GM12874 (cell line): Measurements from ENCODE around the gene GABRR3.

ENCODE experiments used
- TF ChIP-seq, protein P1 (sequence below): IDR thresholded peaks from 2 replicates; pipeline ENCODE4 v1.5.1; 2011; ENCODE audit warnings: low read depth, mild to moderate bottlenecking, control low read depth, low read length, moderate library complexity; ENCODE audit not compliant: insufficient read depth

The GABRR3 gene

GRCh38 chr3:98049271-98049670 is 14.2 kb upstream of the GABRR3 start:
- TF ChIP-seq, protein P1, sequence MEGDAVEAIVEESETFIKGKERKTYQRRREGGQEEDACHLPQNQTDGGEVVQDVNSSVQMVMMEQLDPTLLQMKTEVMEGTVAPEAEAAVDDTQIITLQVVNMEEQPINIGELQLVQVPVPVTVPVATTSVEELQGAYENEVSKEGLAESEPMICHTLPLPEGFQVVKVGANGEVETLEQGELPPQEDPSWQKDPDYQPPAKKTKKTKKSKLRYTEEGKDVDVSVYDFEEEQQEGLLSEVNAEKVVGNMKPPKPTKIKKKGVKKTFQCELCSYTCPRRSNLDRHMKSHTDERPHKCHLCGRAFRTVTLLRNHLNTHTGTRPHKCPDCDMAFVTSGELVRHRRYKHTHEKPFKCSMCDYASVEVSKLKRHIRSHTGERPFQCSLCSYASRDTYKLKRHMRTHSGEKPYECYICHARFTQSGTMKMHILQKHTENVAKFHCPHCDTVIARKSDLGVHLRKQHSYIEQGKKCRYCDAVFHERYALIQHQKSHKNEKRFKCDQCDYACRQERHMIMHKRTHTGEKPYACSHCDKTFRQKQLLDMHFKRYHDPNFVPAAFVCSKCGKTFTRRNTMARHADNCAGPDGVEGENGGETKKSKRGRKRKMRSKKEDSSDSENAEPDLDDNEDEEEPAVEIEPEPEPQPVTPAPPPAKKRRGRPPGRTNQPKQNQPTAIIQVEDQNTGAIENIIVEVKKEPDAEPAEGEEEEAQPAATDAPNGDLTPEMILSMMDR = no peak

- TF ChIP-seq, protein P1 = no peak
Observed at GRCh38 chr3:98048586-98048985, 13.5 kb upstream of the GABRR3 start.

DNA sequence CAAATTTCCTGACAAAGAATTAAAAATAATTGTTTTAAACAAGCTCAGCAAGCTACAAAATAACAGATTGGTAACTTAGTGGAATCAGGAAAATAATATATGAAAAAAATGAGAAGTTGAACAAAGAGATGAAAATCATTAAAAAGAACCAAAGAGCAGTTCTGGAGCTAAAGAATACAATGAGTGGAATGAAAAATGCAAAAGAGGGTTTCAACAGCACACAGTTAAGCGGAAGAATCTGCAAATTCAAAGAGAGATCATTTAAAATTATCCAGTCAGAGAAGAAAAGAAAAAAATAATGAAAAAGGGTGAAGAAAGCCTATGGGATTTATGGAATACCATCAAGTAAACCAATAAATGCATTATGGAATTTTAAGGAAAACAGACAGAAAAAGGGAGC is 6.2 kb upstream of the GABRR3 start:
- TF ChIP-seq, protein P1 = no peak

GRCh38 chr3:98039322-98040024 is 4.4 kb upstream of the GABRR3 start:
- TF ChIP-seq, protein P1 = peak; percentile 80

- TF ChIP-seq, protein P1 = no peak
Observed at GRCh38 chr3:98038876-98039275, 3.8 kb upstream of the GABRR3 start.

DNA sequence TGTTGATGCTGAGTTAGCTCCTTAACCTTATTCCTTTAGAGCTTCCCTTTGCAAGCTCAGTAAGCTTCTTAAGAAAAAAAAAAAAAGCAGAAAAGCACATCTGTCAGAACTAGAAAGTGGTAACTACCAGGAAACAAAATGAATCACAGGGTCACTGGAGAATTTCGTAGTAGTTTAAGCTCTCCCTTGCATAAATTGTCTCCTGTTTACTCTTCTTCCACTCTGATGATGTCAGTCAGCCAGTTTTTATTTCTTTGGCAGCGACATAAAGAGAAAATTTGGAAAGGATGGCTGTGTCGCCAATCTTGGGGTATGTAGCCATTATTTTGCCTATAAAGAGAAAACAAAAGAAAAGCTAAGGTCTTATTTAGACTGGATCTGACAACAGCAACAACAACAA is 3.2 kb upstream of the GABRR3 start:
- TF ChIP-seq, protein P1 = no peak

GRCh38 chr3:98034486-98034885 is 629 bp downstream of the GABRR3 start:
- TF ChIP-seq, protein P1 = no peak
